C4-2B (cell line): ENCODE measurements around the gene MIPEP.

Experiments
- H3K27ac ChIP-seq: fragments of 450-650 bp; 2 replicates; pipeline ENCODE4 v1.5.1; 2017
- ZFX ChIP-seq: fragments of 450-650 bp; IDR thresholded peaks from 2 replicates; pipeline ENCODE4 v1.6.1; 2017
- TF ChIP-seq, protein P1 (sequence below): fragments of 450-650 bp; conservative IDR thresholded peaks from 2 replicates; pipeline ENCODE4 v1.5.1; 2017; ENCODE audit warnings: mild to moderate bottlenecking

The MIPEP gene

DNA sequence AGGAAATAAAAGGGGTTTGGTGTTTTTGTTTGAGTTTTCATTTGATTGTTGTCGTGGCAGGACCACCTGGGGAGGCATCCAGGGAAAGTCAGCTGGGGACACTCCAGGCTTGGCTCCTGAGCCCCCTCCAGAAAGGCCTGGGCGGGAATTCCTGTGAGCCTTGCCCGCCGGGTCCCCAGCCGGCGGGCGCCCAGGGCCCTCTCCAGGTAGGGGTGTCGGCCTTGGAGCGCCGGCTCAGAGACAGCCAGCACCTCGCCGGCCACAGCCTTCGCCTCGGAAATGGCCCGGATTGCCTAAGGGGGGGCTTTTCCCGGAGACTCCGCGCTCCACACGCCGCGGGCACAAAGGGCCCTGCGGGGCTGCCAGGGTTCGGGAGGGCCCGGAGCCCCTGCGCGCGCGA, 194.0 kb downstream of the MIPEP start:
- H3K27ac ChIP-seq, result no peak overlapping the region
- TF ChIP-seq, protein P1, sequence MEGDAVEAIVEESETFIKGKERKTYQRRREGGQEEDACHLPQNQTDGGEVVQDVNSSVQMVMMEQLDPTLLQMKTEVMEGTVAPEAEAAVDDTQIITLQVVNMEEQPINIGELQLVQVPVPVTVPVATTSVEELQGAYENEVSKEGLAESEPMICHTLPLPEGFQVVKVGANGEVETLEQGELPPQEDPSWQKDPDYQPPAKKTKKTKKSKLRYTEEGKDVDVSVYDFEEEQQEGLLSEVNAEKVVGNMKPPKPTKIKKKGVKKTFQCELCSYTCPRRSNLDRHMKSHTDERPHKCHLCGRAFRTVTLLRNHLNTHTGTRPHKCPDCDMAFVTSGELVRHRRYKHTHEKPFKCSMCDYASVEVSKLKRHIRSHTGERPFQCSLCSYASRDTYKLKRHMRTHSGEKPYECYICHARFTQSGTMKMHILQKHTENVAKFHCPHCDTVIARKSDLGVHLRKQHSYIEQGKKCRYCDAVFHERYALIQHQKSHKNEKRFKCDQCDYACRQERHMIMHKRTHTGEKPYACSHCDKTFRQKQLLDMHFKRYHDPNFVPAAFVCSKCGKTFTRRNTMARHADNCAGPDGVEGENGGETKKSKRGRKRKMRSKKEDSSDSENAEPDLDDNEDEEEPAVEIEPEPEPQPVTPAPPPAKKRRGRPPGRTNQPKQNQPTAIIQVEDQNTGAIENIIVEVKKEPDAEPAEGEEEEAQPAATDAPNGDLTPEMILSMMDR, result no peak
- no peak for TF ChIP-seq ZFX

DNA sequence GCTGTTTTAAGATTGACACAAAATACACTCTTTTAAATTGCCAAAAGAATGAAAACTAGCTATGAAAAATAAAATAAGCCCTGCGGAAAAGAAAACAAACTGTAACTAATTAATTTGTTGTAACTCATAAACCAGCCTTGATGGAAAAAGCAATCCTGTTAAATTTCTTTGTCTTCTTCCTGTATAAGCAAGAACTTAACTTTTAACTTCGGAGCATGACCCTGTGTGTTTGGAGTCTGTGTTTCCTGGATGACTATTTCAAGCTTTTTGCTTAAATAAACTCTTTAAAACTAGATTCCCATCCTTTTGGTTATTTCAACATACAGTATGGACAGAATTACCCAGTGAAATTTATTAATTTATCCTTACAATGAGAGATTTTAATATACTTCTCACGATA, 196.4 kb downstream of the MIPEP start:
- TF ChIP-seq ZFX, result no peak
- TF ChIP-seq, protein P1, result no peak

DNA sequence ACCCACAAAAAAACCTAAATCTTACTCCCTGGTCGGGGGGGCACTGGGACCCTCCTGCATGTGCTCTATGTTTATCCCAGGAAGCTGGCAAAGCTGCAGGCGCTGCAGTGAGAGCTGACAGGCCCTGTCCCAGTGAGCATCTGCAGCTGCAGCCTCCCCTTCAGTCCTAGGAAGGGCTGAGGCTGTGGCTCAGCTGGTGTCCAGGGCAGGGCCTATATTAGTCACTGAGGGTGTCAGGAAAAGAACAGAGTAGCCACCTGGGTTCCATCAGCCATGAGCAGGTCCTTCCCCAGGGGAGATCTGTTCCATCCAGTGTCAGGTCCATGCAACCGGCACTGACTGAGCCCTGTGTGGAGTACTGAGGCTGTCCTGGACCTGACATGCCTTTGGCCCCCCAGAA, 198.5 kb downstream of the MIPEP start:
- TF ChIP-seq ZFX, result no peak
- TF ChIP-seq, protein P1, result no peak
- H3K27ac ChIP-seq, result no peak overlapping the region

More for the DNA sequence above, 196.4 kb downstream of the MIPEP start:
- H3K27ac ChIP-seq, result no peak overlapping the region

- TF ChIP-seq, protein P1, result no peak
- no peak for TF ChIP-seq ZFX
- no peak overlapping the region for H3K27ac ChIP-seq
These were observed 200.9 kb downstream of the MIPEP start for GRCh38 chr13:23688336-23688735.

GRCh38 chr13:23687614-23688013, 201.6 kb downstream of the MIPEP start:
- H3K27ac ChIP-seq, result no peak overlapping the region
- TF ChIP-seq ZFX, result no peak
- TF ChIP-seq, protein P1, result no peak

DNA sequence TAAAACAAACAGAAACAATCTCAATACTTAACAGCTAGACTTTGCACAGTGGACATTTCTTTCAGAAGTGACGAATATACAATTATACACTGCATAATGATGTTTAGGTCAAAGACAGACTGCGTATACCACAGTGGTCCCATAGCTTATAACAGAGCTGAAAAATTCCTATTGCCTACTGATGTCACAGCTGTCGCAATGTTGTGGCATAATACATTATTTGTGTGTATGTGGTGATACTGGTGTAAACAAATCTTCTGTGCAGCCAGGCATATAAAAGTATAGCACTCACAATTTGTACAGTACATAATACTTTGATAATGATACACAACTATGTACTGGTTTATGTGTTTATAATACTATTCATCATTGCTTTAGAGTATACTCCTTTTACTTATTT, 202.3 kb downstream of the MIPEP start:
- TF ChIP-seq ZFX, result no peak
- TF ChIP-seq, protein P1, result no peak
- H3K27ac ChIP-seq, result no peak overlapping the region

DNA sequence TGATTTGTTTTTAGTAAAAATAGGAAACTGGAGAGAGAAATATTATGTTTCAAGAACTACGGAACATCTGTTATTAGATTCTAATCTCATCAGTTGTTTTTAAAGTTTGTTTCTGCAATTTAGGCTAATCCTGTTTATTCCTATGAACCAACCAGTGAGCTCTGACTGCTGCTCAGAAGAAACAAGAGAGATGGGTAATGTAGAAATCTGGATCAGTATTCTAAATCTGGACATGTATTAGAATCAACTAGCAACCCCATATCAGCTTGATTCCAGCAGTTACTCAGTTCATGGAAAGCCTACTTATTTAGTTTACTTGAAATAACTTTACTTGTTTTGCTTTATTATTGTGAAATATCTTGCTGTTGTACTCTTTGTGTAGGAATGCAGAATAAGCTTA, 203.8 kb downstream of the MIPEP start:
- TF ChIP-seq, protein P1, result no peak
- no peak for TF ChIP-seq ZFX
- H3K27ac ChIP-seq, result no peak overlapping the region
